Mammary epithelial cell (primary cell): ENCODE results near the gene RET.

Source experiments
- CTCF ChIP-seq, 2 donors: IDR thresholded peaks in 1 of 2; conservative IDR thresholded peaks in 1 of 2; 2 replicates each; pipeline ENCODE4 v1.5.1; 2011 to 2012; ENCODE audit warnings: inconsistent platforms in 2 of 2, low read length in 2 of 2, mild to moderate bottlenecking in 2 of 2, control low read depth in 1 of 2, low read depth in 1 of 2; ENCODE audit not compliant: insufficient read depth in 1 of 2; ENCODE audit errors: extremely low read depth in 1 of 2
- EZH2 ChIP-seq: IDR thresholded peaks from 2 replicates; pipeline ENCODE4 v1.6.1; 2012; ENCODE audit warnings: low read length, inconsistent platforms, borderline replicate concordance

- TF ChIP-seq CTCF (conservative IDR thresholded peaks at IDR 0.05 in 1 of 2, IDR thresholded peaks at IDR 0.05 in 1 of 2; ENCODE audit: extremely low read depth in 1 of 2, insufficient read depth in 1 of 2, low read depth in 1 of 2, low read length in 2 of 2) (no peak), EZH2 (no peak)
Measured at GRCh38 chr10:43125881-43126731, 49.2 kb downstream of the RET start.
